Mucosa of stomach (tissue), 1 donor: ENCODE measurements around the gene HYDIN.

ENCODE experiments used
- H3K27me3 ChIP-seq: one replicate; pipeline ENCODE4 v1.7.0; 2013; ENCODE audit warnings: mild to moderate bottlenecking, low read length; ENCODE audit not compliant: control insufficient read depth, insufficient read depth
- H3K36me3 ChIP-seq: one replicate; pipeline ENCODE4 v1.7.0; 2013; ENCODE audit warnings: low read length; ENCODE audit not compliant: control insufficient read depth, insufficient read depth
- H3K4me1 ChIP-seq: one replicate; pipeline ENCODE4 v1.7.0; 2013; ENCODE audit warnings: mild to moderate bottlenecking, low read length; ENCODE audit not compliant: control insufficient read depth, insufficient read depth
- H3K4me3 ChIP-seq: one replicate; pipeline ENCODE4 v1.7.0; 2013; ENCODE audit warnings: low read length
- H3K9ac ChIP-seq: one replicate; pipeline ENCODE4 v1.7.0; 2013; ENCODE audit warnings: mild to moderate bottlenecking, low read length, moderate library complexity
- H3K9me3 ChIP-seq: one replicate; pipeline ENCODE4 v1.7.0; 2013; ENCODE audit warnings: mild to moderate bottlenecking, low read length, moderate library complexity; ENCODE audit not compliant: control insufficient read depth
- donor health status: Pancreatic carcinoma.

The HYDIN gene

DNA sequence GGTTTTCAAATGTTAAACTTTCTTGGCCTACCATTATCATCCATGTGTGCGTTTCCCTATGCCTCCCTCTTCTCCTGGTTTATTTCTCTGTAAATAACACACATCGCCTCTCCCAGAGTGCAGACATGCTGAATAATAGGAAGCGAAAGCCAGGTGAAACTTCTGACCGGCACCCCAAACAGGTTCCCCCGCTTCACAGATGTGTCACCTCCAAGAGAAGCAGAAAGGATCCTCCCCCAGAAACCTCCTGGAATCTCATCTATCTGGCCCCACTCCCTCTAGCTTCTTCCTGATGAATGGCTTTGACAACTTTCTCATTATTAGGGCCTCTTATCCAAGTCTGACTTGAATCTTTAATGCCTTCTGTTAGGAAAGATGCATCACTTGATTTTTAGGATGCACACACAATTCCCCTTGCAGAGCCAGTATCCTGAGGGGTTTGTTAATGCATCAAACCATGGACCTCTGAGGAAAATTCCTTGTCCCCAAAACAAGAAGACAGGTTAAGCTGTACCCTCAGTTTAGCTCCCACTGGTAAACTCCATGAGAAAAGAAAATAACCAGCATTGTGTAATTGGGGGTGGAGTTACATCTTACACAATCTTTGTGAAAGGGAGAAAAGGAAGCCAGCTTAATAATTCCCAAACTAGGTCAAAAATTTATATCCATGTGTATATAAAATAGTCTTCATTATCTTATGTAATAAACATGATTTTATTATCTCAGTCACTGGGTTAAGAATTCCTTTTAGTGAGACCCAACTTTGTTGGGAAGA, 20.1 kb upstream of the HYDIN start:
- Histone ChIP-seq H3K4me1 (no peaks in the 10 kb centered on the region), H3K27me3 (no peaks in the 10 kb centered on the region), H3K4me3 (no peak overlapping the region), H3K9ac (no peak overlapping the region), H3K36me3 (no peaks in the 10 kb centered on the region), H3K9me3 (no peaks in the 10 kb centered on the region)

DNA sequence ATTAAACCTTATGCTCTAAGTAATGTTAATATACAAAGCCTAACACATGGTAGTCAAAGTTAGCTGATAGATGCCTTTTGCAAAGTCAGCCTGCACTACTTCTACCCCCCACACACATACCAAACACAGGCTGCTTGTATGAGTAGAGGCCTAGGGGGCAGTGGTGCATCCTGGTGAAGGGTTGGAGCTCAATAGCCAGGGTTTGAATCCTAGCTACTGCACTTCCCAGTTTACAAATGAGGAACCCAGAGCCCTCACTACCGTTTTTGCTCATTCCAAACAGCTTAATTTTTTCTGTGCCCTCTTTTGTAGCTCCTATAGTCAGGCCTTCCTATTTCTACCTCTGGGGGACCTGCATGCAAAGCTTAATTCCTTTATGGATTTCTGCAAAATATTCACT, 18.9 kb upstream of the HYDIN start:
- Histone ChIP-seq H3K4me1 (no peaks in the 10 kb centered on the region), H3K9me3 (no peaks in the 10 kb centered on the region), H3K9ac (no peak overlapping the region), H3K27me3 (no peaks in the 10 kb centered on the region), H3K4me3 (no peak overlapping the region), H3K36me3 (no peaks in the 10 kb centered on the region)

DNA sequence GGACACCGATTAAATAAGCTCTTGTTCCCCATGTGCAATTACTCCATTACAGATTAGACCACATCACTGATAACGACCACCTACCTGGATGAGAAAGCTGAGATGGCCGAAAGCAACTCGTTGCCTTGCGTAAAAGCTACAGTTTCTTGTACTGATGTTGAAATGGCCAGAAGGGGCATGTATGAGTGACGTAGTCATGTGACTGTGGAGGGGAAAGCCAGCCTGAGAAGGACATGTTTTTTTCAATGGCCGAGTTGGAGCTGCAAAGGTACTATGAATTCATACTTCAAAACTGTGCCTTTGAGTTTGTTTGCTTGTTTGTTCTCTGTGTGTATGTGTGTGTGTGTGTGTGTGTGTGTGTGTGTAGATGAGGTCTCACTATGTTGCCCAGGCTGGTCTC, 17.0 kb upstream of the HYDIN start:
- no peaks in the 10 kb centered on the region for H3K9me3 ChIP-seq
- H3K9ac ChIP-seq: no peak overlapping the region
- H3K4me1 ChIP-seq: peaks cover 5% of the 10 kb centered on the region

DNA sequence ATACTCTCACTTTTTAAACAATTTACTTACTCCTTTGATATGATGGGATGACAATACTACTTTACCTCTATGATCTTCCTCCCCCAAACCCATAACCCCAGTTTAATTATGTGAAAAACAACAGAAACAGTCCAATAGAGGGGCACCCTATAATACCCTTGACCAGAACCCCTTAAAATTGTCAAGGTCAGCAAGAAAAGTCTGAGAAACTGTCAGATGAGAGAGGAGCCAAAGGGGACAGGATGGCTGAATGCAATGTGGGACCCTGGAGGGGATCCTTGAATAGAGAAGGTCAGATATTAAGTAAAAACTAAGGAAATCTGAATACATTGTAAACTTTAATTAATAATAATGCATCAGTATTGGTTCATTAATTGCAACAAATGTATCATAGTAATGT, 15.8 kb upstream of the HYDIN start:
- Histone ChIP-seq H3K27me3 (no peaks in the 10 kb centered on the region), H3K36me3 (no peaks in the 10 kb centered on the region), H3K4me3 (no peak overlapping the region), H3K9me3 (no peaks in the 10 kb centered on the region), H3K4me1 (peaks cover 14% of the 10 kb centered on the region), H3K9ac (no peak overlapping the region)

More for the DNA sequence above, 17.0 kb upstream of the HYDIN start:
- H3K36me3 ChIP-seq: no peaks in the 10 kb centered on the region
- no peaks in the 10 kb centered on the region for H3K27me3 ChIP-seq
- H3K4me3 ChIP-seq: no peak overlapping the region

DNA sequence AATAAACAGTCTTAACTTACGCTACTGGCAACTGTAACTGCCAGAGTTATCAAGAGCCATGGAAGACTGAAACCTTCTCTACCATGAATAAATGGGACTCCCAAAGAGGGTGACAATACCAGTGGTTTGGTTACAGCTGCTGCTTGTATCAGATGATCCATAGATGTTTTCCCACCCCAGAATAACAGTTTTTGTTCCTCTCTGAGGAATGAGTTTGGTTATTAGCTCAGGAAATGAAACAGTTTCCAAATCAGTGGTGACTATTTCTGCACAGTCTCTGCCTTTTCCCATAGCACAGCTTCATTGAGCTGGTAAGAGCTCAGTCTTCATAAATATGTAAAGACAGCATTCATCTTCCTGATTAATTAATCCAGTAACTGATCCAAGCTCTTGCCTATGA, 14.0 kb upstream of the HYDIN start:
- H3K27me3 ChIP-seq: no peaks in the 10 kb centered on the region
- no peaks in the 10 kb centered on the region for H3K9me3 ChIP-seq
- H3K4me1 ChIP-seq: peaks cover 14% of the 10 kb centered on the region
- H3K36me3 ChIP-seq: no peaks in the 10 kb centered on the region
- no peak overlapping the region for H3K4me3 ChIP-seq
- no peak overlapping the region for H3K9ac ChIP-seq

DNA sequence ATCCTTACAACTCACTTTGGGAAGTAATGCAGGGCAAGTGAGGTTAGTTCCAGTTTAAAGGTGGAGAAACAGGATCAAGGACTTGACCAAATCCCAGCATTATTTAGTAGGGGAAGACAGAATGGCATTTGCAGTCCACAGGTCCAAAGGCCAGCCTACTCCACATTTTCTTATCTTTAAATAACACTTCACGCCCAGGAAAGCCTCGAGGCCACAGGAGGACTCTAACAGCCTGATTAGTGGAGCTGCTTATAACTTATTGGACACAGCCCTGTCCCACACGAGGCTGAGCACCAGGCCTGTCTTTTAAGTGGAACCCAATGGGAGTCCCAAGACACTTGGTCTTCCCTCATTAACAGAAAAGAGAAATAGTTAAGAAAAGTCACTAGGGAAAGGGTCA, 12.1 kb upstream of the HYDIN start:
- H3K9me3 ChIP-seq: no peaks in the 10 kb centered on the region
- H3K27me3 ChIP-seq: no peaks in the 10 kb centered on the region
- H3K4me3 ChIP-seq: no peak overlapping the region
- no peaks in the 10 kb centered on the region for H3K36me3 ChIP-seq
- peaks cover 14% of the 10 kb centered on the region for H3K4me1 ChIP-seq
- H3K9ac ChIP-seq: no peak overlapping the region

DNA sequence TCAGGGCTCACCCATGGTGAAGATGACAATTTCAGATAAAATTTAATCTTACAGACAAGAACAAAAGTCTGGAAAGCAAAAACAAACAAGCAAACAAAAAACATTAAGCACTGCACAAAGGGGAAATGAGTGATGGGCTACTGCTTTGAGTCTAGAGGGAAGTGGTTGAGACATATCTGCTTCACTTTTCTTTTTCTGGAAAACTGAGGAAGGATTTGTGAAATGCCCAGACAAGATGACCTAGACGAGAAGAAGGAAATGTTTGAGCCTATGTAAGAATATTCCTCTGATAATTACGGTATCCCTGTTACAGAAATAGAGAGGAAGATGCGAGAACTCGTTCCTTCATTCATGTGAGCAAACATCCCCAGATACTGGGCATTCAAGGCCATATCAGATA, 11.5 kb upstream of the HYDIN start:
- no peaks in the 10 kb centered on the region for H3K27me3 ChIP-seq
- no peaks in the 10 kb centered on the region for H3K9me3 ChIP-seq
- H3K4me1 ChIP-seq: peaks cover 14% of the 10 kb centered on the region
- H3K9ac ChIP-seq: no peak overlapping the region
- H3K4me3 ChIP-seq: no peak overlapping the region
- no peaks in the 10 kb centered on the region for H3K36me3 ChIP-seq

DNA sequence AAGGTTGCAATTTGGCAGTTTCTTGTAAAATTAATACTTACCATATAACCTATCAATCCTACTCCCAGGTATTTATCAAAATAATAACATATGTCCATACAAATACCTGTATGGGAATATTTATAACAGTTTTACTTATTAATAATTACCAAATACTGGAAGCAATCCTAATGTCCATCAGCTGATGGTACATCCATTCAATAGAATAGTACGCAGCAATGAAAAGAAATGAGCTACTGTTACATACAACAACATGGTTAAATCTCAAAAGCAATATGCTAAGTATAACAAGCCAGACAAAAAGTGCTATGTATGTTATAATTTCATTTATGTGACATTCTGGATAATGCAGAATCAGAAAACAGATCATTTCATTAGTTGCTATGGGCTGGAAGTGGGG, 1.2 kb downstream of the HYDIN start:
- H3K9me3 ChIP-seq: no peaks in the 10 kb centered on the region

DNA sequence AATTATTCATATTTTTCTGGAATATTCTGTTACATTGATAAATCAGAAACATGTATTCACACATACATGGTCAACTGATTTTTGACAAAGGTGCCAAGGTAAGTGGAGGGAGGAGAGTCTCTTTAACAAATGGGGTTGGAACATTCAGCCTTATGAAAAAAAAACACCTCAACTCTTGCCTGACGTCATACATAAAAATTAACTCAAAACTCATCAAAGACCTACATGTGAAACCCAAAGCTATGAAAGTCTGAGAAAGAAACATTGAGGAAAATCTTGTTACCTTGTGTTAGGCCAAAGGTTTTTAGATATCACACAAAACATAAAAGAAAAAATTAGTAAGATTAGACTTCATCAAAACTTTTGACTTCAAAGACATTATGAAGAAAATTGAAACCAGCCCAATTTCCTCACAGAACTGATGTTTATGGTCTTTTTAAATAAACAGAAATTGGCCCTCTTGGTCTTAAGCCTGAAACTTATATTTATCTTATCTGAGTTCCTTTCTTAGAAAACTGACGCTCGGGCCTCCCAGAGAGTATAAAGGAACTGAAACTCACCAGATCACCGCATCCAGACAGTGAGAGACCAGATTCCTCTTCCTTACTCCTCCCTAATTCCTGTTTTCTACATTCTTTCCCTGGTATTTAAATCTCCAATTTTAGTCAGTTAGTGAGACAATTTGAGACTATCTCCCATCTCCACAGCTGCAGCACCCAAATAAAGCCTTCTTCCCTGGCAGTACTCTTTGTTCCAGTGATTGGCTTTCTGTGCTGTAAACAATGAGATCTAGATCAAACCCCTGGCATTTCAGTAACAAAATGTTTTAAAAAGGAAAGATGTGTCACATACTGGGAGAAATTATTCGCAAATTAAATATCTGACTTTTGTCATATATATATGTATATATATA, 4.0 kb downstream of the HYDIN start:
- H3K9me3 ChIP-seq: no peaks in the 10 kb centered on the region
- no peak overlapping the region for H3K4me3 ChIP-seq
- no peaks in the 10 kb centered on the region for H3K36me3 ChIP-seq
- no peak overlapping the region for H3K9ac ChIP-seq
- H3K4me1 ChIP-seq: no peaks in the 10 kb centered on the region
- no peaks in the 10 kb centered on the region for H3K27me3 ChIP-seq

More for the DNA sequence above, 1.2 kb downstream of the HYDIN start:
- Histone ChIP-seq H3K36me3 (no peaks in the 10 kb centered on the region), H3K4me3 (no peak overlapping the region), H3K4me1 (no peaks in the 10 kb centered on the region), H3K27me3 (no peaks in the 10 kb centered on the region), H3K9ac (no peak overlapping the region)

DNA sequence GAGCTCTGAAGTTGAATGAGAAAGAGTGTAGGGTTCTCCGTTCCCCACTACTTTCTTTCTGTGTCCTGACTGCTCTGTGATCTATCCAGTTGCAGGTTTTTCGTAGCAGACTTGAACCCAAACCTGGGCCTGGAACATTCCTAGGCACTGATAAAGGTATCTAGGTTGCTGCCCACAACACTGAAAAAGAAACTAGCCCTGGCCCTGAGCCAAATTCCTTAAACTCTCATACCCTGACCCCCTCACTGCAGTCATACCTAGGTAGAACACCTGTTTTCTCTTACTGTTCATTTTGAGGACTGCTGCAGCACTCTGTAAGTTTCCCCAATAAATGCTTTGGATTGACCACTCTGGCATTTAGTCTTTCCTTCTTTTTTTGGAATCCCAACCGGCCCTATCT, 5.4 kb downstream of the HYDIN start:
- H3K9ac ChIP-seq: no peak overlapping the region
- H3K9me3 ChIP-seq: no peaks in the 10 kb centered on the region
- no peaks in the 10 kb centered on the region for H3K4me1 ChIP-seq
- H3K4me3 ChIP-seq: no peak overlapping the region
- H3K27me3 ChIP-seq: no peaks in the 10 kb centered on the region
- H3K36me3 ChIP-seq: no peaks in the 10 kb centered on the region

DNA sequence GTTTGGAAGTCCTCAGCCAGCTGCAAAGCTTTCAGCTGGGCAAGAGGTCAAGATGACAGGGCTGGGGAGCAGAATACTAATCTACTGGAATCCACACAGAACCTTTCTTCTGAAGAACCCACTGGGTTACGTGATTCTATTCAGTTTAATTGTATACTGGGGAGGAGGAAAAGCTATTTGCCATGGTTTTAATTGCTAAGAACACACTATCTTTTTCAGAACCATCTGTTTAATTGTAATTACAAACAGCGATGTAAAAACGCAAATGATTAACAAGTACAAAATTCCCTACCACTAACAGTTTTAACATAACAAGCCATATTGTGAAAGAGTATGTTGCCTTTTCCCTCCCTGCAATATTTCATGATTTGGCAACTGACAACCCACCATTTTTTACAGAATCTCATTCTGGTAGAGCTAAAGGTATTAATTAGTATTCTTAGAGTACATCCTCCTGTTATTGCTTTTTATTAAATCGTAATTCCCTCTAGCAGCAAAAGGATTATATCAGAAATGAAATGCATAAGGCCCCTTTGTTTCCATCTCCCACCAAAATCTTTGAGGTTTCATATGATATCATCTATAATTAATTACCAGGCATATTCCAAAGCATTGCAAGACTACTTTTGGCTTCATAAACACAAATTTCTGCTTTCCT, 12.1 kb downstream of the HYDIN start:
- H3K4me1 ChIP-seq: no peaks in the 10 kb centered on the region
- H3K4me3 ChIP-seq: no peak overlapping the region
- no peaks in the 10 kb centered on the region for H3K27me3 ChIP-seq
- no peak overlapping the region for H3K9ac ChIP-seq
- no peaks in the 10 kb centered on the region for H3K9me3 ChIP-seq
- no peaks in the 10 kb centered on the region for H3K36me3 ChIP-seq

DNA sequence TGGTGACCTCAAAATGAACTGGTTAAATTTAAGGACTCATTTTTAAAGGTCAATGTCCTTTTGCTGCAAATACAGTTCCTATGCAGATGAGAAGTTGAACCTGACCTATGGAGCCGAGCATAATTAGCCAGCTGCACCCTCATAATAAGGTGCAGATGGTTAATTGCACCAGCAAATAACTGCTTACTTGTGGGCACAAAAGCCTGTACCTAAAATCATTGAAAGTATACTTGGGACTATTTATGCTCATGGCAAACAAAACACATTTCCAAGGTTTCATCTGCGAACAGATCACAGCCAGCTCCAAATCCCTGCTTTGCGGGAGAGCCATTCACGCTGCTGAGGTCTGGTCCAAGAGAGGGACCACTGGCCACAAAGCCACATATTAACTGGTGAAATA, 13.0 kb downstream of the HYDIN start:
- Histone ChIP-seq H3K27me3 (no peaks in the 10 kb centered on the region), H3K9ac (no peak overlapping the region), H3K36me3 (no peaks in the 10 kb centered on the region), H3K4me1 (no peaks in the 10 kb centered on the region), H3K4me3 (no peak overlapping the region), H3K9me3 (no peaks in the 10 kb centered on the region)
